WTC11 (cell line): Measurements from ENCODE around the gene RPS6KA5. TPM values are rescaled to one million over a fixed set of nuclear protein-coding genes. Genes with fewer than 3 reads are reported as not detected.
A peak's percentile ranks its signal among the peaks of the same experiment; 100 is the strongest.

Experiments used
- ELF4 ChIP-seq: sonication (generic); formaldehyde crosslinking; IDR thresholded peaks from 2 replicates; pipeline ENCODE4 v1.8.1; 2022; ENCODE audit warnings: low read depth, mild to moderate bottlenecking, moderate library complexity, missing genetic modification reagents
- ETV6 ChIP-seq: sonication (generic); formaldehyde crosslinking; IDR thresholded peaks from 2 replicates; pipeline ENCODE4 v1.8.1; 2022; ENCODE audit warnings: mild to moderate bottlenecking, missing genetic modification reagents
- FOXJ3 ChIP-seq: sonication (generic); formaldehyde crosslinking; IDR thresholded peaks from 2 replicates; pipeline ENCODE4 v1.9.0; 2021; ENCODE audit warnings: missing genetic modification reagents, mild to moderate bottlenecking, borderline replicate concordance
- GRHL2 ChIP-seq: fragments of 250-450 bp; sonication (Bioruptor Pico); IDR thresholded peaks from 2 replicates; pipeline ENCODE4 v1.8.0; 2022; ENCODE audit warnings: mild to moderate bottlenecking, moderate library complexity; ENCODE audit not compliant: insufficient replicate concordance, severe bottlenecking
- IRF2 ChIP-seq: sonication (generic); formaldehyde crosslinking; IDR thresholded peaks from 2 replicates; pipeline ENCODE4 v1.8.0; 2022; ENCODE audit warnings: low read depth, missing genetic modification reagents, borderline replicate concordance
- NFYB ChIP-seq: sonication (generic); formaldehyde crosslinking; conservative IDR thresholded peaks from 2 replicates; pipeline ENCODE4 v1.8.0; 2022; ENCODE audit warnings: low read depth, missing genetic modification reagents
- OVOL2 ChIP-seq: fragments of 250-450 bp; sonication (Bioruptor Pico); IDR thresholded peaks from 2 replicates; pipeline ENCODE4 v1.9.0; 2021; ENCODE audit warnings: mild to moderate bottlenecking, borderline replicate concordance
- SOX15 ChIP-seq: fragments of 250-450 bp; sonication (Bioruptor Pico); IDR thresholded peaks from 2 replicates; pipeline ENCODE4 v1.9.0; 2021; ENCODE audit warnings: mild to moderate bottlenecking
- ZNF423 ChIP-seq: fragments of 250-450 bp; sonication (Bioruptor Pico); IDR thresholded peaks from 2 replicates; pipeline ENCODE4 v2.1.2; 2022; ENCODE audit warnings: mild to moderate bottlenecking, moderate library complexity
- total RNA-seq: library from RNA; stranded (reverse); gene quantifications from 3 replicates; pipeline ENCODE4 v1.2.3, GENCODE V29; 2021
- TF ChIP-seq, protein P1 (sequence below): fragments of 250-450 bp; sonication (Bioruptor Pico); IDR thresholded peaks from 2 replicates; pipeline ENCODE4 v2.1.2; 2022; ENCODE audit warnings: mild to moderate bottlenecking, moderate library complexity
- TF ChIP-seq, protein P2 (sequence below): sonication (generic); formaldehyde crosslinking; IDR thresholded peaks from 2 replicates; pipeline ENCODE4 v1.8.0; 2022; ENCODE audit warnings: missing genetic modification reagents
- TF ChIP-seq, protein P3 (sequence below): fragments of 250-450 bp; sonication (Bioruptor Pico); conservative IDR thresholded peaks from 2 replicates; pipeline ENCODE4 v1.9.0; 2021; ENCODE audit warnings: mild to moderate bottlenecking
- TF ChIP-seq, protein P4 (sequence below): sonication (generic); formaldehyde crosslinking; IDR thresholded peaks from 2 replicates; pipeline ENCODE4 v1.8.1; 2023; ENCODE audit warnings: mild to moderate bottlenecking, missing genetic modification reagents, borderline replicate concordance
- TF ChIP-seq, protein P5 (sequence below): sonication (generic); formaldehyde crosslinking; conservative IDR thresholded peaks from 2 replicates; pipeline ENCODE4 v1.8.1; 2023; ENCODE audit warnings: mild to moderate bottlenecking, low read depth, missing genetic modification reagents, moderate library complexity
- TF ChIP-seq, protein P6 (sequence below): sonication (generic); formaldehyde crosslinking; IDR thresholded peaks from 2 replicates; pipeline ENCODE4 v1.8.0; 2023; ENCODE audit warnings: mild to moderate bottlenecking, missing genetic modification reagents
- TF ChIP-seq, protein P7 (sequence below): sonication (generic); formaldehyde crosslinking; IDR thresholded peaks from 2 replicates; pipeline ENCODE4 v1.8.1; 2023; ENCODE audit warnings: mild to moderate bottlenecking, missing genetic modification reagents
- TF ChIP-seq, protein P8 (sequence below): sonication (generic); formaldehyde crosslinking; IDR thresholded peaks from 2 replicates; pipeline ENCODE4 v1.8.1; 2023; ENCODE audit warnings: mild to moderate bottlenecking, missing genetic modification reagents

RPS6KA5 gene
- total RNA-seq, 1 experiment from 2014 or later, result 5.2 TPM

DNA sequence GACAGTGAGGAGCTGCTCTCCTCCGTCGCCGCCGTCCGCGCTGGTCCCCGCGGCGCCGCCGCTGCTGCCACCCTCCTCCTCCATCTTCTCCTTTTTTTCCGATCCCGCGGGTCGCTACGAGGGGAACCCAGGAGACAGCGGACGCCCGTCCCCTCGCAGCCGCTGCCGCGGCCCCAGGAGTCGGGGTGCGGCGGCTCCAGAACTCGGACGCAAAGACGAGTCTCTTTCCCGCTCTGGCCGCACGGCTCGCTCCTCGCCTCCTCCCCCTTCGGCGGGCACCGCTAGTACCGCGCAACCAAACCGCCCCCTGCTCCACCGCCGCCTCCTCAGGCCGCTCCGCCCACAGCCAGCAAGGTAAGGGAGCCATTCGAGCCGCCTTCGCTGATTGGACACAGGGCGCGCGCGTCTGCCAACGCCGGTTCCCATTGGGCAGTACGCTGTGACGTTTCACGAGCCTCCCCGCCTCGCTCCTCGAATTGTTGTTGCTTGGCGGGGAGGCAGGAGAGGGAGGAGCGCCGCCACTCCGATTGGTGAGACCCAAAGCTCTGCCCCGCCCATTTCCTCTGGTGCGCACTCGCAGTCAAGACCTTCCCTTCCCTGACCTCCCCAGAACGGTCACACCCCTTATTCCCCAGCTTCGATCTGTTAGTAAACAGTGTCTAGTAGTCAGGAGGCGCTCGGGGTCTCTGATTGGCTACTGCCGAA, at the start of gene RPS6KA5 (continued):
- TF ChIP-seq, protein P1, sequence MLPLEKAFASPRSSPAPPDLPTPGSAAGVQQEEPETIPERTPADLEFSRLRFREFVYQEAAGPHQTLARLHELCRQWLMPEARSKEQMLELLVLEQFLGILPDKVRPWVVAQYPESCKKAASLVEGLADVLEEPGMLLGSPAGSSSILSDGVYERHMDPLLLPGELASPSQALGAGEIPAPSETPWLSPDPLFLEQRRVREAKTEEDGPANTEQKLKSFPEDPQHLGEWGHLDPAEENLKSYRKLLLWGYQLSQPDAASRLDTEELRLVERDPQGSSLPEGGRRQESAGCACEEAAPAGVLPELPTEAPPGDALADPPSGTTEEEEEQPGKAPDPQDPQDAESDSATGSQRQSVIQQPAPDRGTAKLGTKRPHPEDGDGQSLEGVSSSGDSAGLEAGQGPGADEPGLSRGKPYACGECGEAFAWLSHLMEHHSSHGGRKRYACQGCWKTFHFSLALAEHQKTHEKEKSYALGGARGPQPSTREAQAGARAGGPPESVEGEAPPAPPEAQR, result no peak
- TF ChIP-seq SOX15 (CRISPR knock-in tag) (no peak), ZNF423 (no peak), OVOL2 (CRISPR knock-in tag) (no peak), NFYB (CRISPR knock-in tag) (peak; percentile 93), IRF2 (CRISPR knock-in tag) (no peak), ELF4 (CRISPR knock-in tag) (no peak), FOXJ3 (no peak), ETV6 (CRISPR knock-in tag) (peak; percentile 71; the same call in 1 of the 2 replicates), GRHL2 (CRISPR knock-in tag) (no peak)
- TF ChIP-seq, protein P2, sequence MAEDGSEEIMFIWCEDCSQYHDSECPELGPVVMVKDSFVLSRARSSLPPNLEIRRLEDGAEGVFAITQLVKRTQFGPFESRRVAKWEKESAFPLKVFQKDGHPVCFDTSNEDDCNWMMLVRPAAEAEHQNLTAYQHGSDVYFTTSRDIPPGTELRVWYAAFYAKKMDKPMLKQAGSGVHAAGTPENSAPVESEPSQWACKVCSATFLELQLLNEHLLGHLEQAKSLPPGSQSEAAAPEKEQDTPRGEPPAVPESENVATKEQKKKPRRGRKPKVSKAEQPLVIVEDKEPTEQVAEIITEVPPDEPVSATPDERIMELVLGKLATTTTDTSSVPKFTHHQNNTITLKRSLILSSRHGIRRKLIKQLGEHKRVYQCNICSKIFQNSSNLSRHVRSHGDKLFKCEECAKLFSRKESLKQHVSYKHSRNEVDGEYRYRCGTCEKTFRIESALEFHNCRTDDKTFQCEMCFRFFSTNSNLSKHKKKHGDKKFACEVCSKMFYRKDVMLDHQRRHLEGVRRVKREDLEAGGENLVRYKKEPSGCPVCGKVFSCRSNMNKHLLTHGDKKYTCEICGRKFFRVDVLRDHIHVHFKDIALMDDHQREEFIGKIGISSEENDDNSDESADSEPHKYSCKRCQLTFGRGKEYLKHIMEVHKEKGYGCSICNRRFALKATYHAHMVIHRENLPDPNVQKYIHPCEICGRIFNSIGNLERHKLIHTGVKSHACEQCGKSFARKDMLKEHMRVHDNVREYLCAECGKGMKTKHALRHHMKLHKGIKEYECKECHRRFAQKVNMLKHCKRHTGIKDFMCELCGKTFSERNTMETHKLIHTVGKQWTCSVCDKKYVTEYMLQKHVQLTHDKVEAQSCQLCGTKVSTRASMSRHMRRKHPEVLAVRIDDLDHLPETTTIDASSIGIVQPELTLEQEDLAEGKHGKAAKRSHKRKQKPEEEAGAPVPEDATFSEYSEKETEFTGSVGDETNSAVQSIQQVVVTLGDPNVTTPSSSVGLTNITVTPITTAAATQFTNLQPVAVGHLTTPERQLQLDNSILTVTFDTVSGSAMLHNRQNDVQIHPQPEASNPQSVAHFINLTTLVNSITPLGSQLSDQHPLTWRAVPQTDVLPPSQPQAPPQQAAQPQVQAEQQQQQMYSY (CRISPR knock-in tag), result no peak
- TF ChIP-seq, protein P3, sequence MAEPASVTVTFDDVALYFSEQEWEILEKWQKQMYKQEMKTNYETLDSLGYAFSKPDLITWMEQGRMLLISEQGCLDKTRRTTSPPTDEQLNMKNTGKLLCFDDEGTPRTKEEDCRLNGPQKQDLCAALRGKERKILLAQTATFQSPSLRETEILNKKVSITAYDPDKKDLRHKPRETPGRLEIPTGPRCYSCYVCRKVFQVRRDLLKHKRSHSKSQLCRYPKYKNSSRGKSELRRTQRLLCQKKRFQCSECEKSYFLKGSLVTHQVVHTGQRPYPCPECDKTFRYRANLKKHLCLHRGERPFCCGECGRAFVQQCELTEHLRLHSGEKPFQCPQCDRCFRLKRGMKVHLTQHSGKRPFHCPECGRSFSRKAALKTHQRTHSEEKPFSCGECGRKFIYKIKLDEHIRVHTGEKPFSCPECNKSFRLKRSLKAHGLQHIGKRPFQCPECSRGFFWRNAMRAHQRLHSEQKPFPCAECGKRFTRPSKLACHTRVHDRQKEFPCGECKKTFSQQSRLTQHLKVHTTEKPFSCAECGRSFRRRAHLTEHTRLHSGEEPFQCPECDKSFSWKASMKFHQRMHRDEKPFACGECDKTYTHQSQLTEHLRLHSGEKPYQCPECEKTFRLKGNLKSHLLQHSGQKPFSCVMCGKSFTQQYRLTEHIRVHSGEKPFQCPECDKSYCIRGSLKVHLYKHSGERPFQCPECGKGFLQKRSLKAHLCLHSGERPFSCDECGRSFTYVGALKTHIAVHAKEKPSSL (CRISPR knock-in tag), result no peak
- TF ChIP-seq, protein P4, sequence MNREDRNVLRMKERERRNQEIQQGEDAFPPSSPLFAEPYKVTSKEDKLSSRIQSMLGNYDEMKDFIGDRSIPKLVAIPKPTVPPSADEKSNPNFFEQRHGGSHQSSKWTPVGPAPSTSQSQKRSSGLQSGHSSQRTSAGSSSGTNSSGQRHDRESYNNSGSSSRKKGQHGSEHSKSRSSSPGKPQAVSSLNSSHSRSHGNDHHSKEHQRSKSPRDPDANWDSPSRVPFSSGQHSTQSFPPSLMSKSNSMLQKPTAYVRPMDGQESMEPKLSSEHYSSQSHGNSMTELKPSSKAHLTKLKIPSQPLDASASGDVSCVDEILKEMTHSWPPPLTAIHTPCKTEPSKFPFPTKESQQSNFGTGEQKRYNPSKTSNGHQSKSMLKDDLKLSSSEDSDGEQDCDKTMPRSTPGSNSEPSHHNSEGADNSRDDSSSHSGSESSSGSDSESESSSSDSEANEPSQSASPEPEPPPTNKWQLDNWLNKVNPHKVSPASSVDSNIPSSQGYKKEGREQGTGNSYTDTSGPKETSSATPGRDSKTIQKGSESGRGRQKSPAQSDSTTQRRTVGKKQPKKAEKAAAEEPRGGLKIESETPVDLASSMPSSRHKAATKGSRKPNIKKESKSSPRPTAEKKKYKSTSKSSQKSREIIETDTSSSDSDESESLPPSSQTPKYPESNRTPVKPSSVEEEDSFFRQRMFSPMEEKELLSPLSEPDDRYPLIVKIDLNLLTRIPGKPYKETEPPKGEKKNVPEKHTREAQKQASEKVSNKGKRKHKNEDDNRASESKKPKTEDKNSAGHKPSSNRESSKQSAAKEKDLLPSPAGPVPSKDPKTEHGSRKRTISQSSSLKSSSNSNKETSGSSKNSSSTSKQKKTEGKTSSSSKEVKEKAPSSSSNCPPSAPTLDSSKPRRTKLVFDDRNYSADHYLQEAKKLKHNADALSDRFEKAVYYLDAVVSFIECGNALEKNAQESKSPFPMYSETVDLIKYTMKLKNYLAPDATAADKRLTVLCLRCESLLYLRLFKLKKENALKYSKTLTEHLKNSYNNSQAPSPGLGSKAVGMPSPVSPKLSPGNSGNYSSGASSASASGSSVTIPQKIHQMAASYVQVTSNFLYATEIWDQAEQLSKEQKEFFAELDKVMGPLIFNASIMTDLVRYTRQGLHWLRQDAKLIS, result no peak
- TF ChIP-seq, protein P5, sequence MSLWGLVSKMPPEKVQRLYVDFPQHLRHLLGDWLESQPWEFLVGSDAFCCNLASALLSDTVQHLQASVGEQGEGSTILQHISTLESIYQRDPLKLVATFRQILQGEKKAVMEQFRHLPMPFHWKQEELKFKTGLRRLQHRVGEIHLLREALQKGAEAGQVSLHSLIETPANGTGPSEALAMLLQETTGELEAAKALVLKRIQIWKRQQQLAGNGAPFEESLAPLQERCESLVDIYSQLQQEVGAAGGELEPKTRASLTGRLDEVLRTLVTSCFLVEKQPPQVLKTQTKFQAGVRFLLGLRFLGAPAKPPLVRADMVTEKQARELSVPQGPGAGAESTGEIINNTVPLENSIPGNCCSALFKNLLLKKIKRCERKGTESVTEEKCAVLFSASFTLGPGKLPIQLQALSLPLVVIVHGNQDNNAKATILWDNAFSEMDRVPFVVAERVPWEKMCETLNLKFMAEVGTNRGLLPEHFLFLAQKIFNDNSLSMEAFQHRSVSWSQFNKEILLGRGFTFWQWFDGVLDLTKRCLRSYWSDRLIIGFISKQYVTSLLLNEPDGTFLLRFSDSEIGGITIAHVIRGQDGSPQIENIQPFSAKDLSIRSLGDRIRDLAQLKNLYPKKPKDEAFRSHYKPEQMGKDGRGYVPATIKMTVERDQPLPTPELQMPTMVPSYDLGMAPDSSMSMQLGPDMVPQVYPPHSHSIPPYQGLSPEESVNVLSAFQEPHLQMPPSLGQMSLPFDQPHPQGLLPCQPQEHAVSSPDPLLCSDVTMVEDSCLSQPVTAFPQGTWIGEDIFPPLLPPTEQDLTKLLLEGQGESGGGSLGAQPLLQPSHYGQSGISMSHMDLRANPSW (CRISPR knock-in tag), result 0 out of 2 replicates have a peak, but pooled peaks have one; percentile 38
- TF ChIP-seq, protein P6, sequence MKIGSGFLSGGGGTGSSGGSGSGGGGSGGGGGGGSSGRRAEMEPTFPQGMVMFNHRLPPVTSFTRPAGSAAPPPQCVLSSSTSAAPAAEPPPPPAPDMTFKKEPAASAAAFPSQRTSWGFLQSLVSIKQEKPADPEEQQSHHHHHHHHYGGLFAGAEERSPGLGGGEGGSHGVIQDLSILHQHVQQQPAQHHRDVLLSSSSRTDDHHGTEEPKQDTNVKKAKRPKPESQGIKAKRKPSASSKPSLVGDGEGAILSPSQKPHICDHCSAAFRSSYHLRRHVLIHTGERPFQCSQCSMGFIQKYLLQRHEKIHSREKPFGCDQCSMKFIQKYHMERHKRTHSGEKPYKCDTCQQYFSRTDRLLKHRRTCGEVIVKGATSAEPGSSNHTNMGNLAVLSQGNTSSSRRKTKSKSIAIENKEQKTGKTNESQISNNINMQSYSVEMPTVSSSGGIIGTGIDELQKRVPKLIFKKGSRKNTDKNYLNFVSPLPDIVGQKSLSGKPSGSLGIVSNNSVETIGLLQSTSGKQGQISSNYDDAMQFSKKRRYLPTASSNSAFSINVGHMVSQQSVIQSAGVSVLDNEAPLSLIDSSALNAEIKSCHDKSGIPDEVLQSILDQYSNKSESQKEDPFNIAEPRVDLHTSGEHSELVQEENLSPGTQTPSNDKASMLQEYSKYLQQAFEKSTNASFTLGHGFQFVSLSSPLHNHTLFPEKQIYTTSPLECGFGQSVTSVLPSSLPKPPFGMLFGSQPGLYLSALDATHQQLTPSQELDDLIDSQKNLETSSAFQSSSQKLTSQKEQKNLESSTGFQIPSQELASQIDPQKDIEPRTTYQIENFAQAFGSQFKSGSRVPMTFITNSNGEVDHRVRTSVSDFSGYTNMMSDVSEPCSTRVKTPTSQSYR (CRISPR knock-in tag), result no peak
- TF ChIP-seq, protein P7, sequence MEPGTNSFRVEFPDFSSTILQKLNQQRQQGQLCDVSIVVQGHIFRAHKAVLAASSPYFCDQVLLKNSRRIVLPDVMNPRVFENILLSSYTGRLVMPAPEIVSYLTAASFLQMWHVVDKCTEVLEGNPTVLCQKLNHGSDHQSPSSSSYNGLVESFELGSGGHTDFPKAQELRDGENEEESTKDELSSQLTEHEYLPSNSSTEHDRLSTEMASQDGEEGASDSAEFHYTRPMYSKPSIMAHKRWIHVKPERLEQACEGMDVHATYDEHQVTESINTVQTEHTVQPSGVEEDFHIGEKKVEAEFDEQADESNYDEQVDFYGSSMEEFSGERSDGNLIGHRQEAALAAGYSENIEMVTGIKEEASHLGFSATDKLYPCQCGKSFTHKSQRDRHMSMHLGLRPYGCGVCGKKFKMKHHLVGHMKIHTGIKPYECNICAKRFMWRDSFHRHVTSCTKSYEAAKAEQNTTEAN (CRISPR knock-in tag), result 0 out of 2 replicates have a peak, but pooled peaks have one; percentile 34
- TF ChIP-seq, protein P8, sequence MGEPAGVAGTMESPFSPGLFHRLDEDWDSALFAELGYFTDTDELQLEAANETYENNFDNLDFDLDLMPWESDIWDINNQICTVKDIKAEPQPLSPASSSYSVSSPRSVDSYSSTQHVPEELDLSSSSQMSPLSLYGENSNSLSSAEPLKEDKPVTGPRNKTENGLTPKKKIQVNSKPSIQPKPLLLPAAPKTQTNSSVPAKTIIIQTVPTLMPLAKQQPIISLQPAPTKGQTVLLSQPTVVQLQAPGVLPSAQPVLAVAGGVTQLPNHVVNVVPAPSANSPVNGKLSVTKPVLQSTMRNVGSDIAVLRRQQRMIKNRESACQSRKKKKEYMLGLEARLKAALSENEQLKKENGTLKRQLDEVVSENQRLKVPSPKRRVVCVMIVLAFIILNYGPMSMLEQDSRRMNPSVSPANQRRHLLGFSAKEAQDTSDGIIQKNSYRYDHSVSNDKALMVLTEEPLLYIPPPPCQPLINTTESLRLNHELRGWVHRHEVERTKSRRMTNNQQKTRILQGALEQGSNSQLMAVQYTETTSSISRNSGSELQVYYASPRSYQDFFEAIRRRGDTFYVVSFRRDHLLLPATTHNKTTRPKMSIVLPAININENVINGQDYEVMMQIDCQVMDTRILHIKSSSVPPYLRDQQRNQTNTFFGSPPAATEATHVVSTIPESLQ, result no peak
